Gastroesophageal sphincter (tissue), 3 donors: Measurements from ENCODE around the gene ZNF74.
"Not testable (repeated sequence)": the region's sequence is repeated elsewhere in the genome, so short reads cannot be mapped to it uniquely, and the experiment has no call there.

Experiments
- EP300 ChIP-seq: sonication (generic); formaldehyde crosslinking; IDR thresholded peaks from one replicate; pipeline ENCODE4 v1.6.1; 2017; ENCODE audit warnings: antibody characterized with exemption, mild to moderate bottlenecking
- POLR2A ChIP-seq, 2 donors: fragments of 450-650 bp; IDR thresholded peaks; one replicate each; pipeline ENCODE4 v1.6.1; 2017; ENCODE audit warnings: antibody characterized with exemption in 2 of 2, mild to moderate bottlenecking in 2 of 2, moderate library complexity in 1 of 2
- POLR2AphosphoS5 ChIP-seq: sonication (generic); formaldehyde crosslinking; IDR thresholded peaks from one replicate; pipeline ENCODE4 v1.6.1; 2017; ENCODE audit warnings: antibody characterized with exemption
- TF ChIP-seq, protein P1 (sequence below), 4 experiments: fragments of 200-600 bp in 2 of 4; fragments of 450-650 bp in 2 of 4; sonication (generic) in 1 of 4; IDR thresholded peaks; one replicate each; pipeline ENCODE4 v1.5.1; 2017 to 2019; ENCODE audit warnings: antibody characterized with exemption in 4 of 4, mild to moderate bottlenecking in 2 of 4, moderate library complexity in 2 of 4

DNA sequence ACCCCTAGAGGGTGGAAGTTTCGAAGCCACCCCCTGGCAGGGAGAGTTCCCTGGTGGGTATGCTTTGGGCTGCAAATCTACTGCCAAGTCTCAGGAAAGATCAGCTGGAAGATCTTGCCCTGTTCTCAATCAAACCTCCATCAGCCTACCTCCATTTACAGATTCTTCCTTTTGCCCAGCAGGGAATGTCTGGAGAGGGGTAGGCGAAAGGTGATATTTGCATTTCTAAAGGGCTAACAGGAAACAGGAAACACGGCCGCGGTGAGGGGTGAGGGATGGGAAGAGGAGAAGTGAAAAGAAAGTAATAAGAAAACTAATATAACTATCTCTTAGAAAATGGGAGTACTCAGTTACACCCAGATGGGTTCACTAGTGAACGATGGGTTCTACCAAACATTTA, 22.3 kb upstream of the ZNF74 start:
- TF ChIP-seq POLR2AphosphoS5; POLR2A (IDR thresholded peaks at IDR 0.05); EP300: not testable (repeated sequence)
- TF ChIP-seq, protein P1, sequence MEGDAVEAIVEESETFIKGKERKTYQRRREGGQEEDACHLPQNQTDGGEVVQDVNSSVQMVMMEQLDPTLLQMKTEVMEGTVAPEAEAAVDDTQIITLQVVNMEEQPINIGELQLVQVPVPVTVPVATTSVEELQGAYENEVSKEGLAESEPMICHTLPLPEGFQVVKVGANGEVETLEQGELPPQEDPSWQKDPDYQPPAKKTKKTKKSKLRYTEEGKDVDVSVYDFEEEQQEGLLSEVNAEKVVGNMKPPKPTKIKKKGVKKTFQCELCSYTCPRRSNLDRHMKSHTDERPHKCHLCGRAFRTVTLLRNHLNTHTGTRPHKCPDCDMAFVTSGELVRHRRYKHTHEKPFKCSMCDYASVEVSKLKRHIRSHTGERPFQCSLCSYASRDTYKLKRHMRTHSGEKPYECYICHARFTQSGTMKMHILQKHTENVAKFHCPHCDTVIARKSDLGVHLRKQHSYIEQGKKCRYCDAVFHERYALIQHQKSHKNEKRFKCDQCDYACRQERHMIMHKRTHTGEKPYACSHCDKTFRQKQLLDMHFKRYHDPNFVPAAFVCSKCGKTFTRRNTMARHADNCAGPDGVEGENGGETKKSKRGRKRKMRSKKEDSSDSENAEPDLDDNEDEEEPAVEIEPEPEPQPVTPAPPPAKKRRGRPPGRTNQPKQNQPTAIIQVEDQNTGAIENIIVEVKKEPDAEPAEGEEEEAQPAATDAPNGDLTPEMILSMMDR (IDR thresholded peaks at IDR 0.05) = not testable (repeated sequence)
